GM18502 (cell line): ENCODE data around the gene CCNQ.

ENCODE experiments used
- ATAC-seq: cut with Tn5 transposase; IDR thresholded peaks from one replicate; pipeline ENCODE4 v1.9.1; 2021; ENCODE audit warnings: mild to moderate bottlenecking; ENCODE audit not compliant: unreplicated experiment, poor library complexity

Gene CCNQ

GRCh38 chrX:153598541-153599191, at the start of gene CCNQ:
CCNQ (minus strand) TSS chrX:153599139; CDS start chrX:153599073, 66 bp downstream.
- ATAC-seq: peak; percentile 49

- no peak for ATAC-seq
These were observed 48.8 kb upstream of the CCNQ start for GRCh38 chrX:153647461-153648357.

GRCh38 chrX:153646620-153647373, 47.9 kb upstream of the CCNQ start, which contains the start of gene DUSP9:
DUSP9 (plus strand) TSS chrX:153647203; CDS start chrX:153647954, 751 bp downstream.
- no peak for ATAC-seq

- no peak for ATAC-seq
These were observed 47.1 kb upstream of the CCNQ start for GRCh38 chrX:153645921-153646488.

- no peak for ATAC-seq
These were observed 46.2 kb upstream of the CCNQ start for GRCh38 chrX:153645151-153645550.

- ATAC-seq: no peak
These were observed 45.6 kb upstream of the CCNQ start for GRCh38 chrX:153644356-153645125.

- ATAC-seq: no peak
These were observed 44.8 kb upstream of the CCNQ start for GRCh38 chrX:153643431-153644351.

- no peak for ATAC-seq
These were observed 43.9 kb upstream of the CCNQ start for GRCh38 chrX:153642655-153643430.

GRCh38 chrX:153642051-153642654, 43.2 kb upstream of the CCNQ start:
- ATAC-seq: no peak

GRCh38 chrX:153641627-153642026, 42.7 kb upstream of the CCNQ start:
- ATAC-seq: no peak

- ATAC-seq: no peak
These were observed 42.0 kb upstream of the CCNQ start for GRCh38 chrX:153640736-153641575.

GRCh38 chrX:153640045-153640686, 41.2 kb upstream of the CCNQ start:
- ATAC-seq: no peak

- ATAC-seq: no peak
These were observed 40.5 kb upstream of the CCNQ start for GRCh38 chrX:153639177-153640044.

- ATAC-seq: no peak
These were observed 39.7 kb upstream of the CCNQ start for GRCh38 chrX:153638436-153639176.

- no peak for ATAC-seq
These were observed 39.1 kb upstream of the CCNQ start for GRCh38 chrX:153638041-153638371.
